Lung (tissue), 12 donors: ENCODE data around the gene CETN3. TPM values are rescaled to one million over a fixed set of nuclear protein-coding genes. Genes with fewer than 3 reads are reported as not detected.

Experiments used
- ATAC-seq: fragments of 200-7000 bp; cut with Tn5 transposase; one replicate; pipeline ENCODE4 v1.9.1; 2020; ENCODE audit warnings: moderate number of reproducible peaks; ENCODE audit not compliant: insufficient read depth, low FRiP score
- DNase-seq, 3 donors: peaks; one replicate each; pipeline ENCODE4 v3.0.0-alpha.2; 2013 to 2017
- H3K27ac ChIP-seq, 2 donors: one replicate each; pipeline ENCODE4 v1.5.1; 2013; ENCODE audit warnings: mild to moderate bottlenecking in 2 of 2, moderate library complexity in 2 of 2, control low read depth in 1 of 2, inconsistent platforms in 1 of 2, low read depth in 1 of 2, low read length in 1 of 2
- H3K27me3 ChIP-seq, 3 donors: one replicate each; pipeline ENCODE4 v1.5.1; 2013; ENCODE audit warnings: low read length in 2 of 3; ENCODE audit not compliant: control insufficient read depth in 3 of 3, insufficient read depth in 3 of 3
- H3K36me3 ChIP-seq, 4 donors: one replicate each; pipeline ENCODE4 v1.5.1; 2013; ENCODE audit warnings: low read length in 4 of 4, mild to moderate bottlenecking in 1 of 4, moderate library complexity in 1 of 4; ENCODE audit not compliant: control insufficient read depth in 4 of 4, insufficient read depth in 4 of 4
- H3K4me1 ChIP-seq, 5 donors: one replicate each; pipeline ENCODE4 v1.5.1; 2013; ENCODE audit warnings: low read length in 5 of 5, mild to moderate bottlenecking in 2 of 5, moderate library complexity in 1 of 5; ENCODE audit not compliant: control insufficient read depth in 5 of 5, insufficient read depth in 5 of 5
- H3K4me3 ChIP-seq: one replicate; pipeline ENCODE4 v1.5.1; 2013; ENCODE audit warnings: mild to moderate bottlenecking, control low read depth, moderate library complexity
- H3K9ac ChIP-seq, 2 donors: one replicate each; pipeline ENCODE4 v1.5.1; 2013; ENCODE audit warnings: low read length in 2 of 2, control low read depth in 1 of 2; ENCODE audit not compliant: insufficient read depth in 1 of 2
- H3K9me3 ChIP-seq, 4 donors: one replicate each; pipeline ENCODE4 v1.5.1; 2013; ENCODE audit warnings: low read length in 3 of 4, mild to moderate bottlenecking in 1 of 4, moderate library complexity in 1 of 4; ENCODE audit not compliant: control insufficient read depth in 4 of 4, insufficient read depth in 3 of 4
- WGBS, 2 donors: extraction: QIAGEN DNeasy Blood & Tissue Kit; methylation state at CpG; one replicate each; pipeline ENCODE4 v1.1.7; 2013; 5-methylcytosine and 5-hydroxymethylcytosine counted together
- polyA plus RNA-seq, 2 donors: library from polyadenylated mRNA; stranded (reverse); fragments of 200-250 nt; gene quantifications; one replicate each; pipeline ENCODE4 v1.2.1, GENCODE V29; 2013
- total RNA-seq, 2 donors: library from RNA; depleted of rRNA in 1 of 2; stranded (reverse); fragments of >200 nt in 1 of 2; gene quantifications; one replicate each; pipeline ENCODE4 v1.2.1, GENCODE V29; 2014 to 2021
- TF ChIP-seq, protein P1 (sequence below): IDR thresholded peaks from 2 replicates; pipeline ENCODE4 v1.5.1; 2012; ENCODE audit warnings: mild to moderate bottlenecking; ENCODE audit errors: control extremely low read depth, extremely low read depth
- donor health status: control.
- donor health status: control.
- donor health status: Bipolar disorder and iron deficiency.
- donor health status: healthy.
- donor health status: DM: yes; HTN: yes; CAD: no.

Gene CETN3
- total and polyA plus RNA-seq, 4 donors = 15.7 to 43.8 (median 22.0) TPM

- Histone ChIP-seq H3K4me3 (no peak overlapping the region), H3K4me1 (no peaks in the 10 kb centered on the region), H3K27ac (no peak overlapping the region), H3K36me3 (no peaks in the 10 kb centered on the region), H3K9me3 (no peaks in the 10 kb centered on the region), H3K9ac (no peak overlapping the region), H3K27me3 (no peaks in the 10 kb centered on the region)
- DNase-seq (peak in 1 of 3 donors; percentile 21), ATAC-seq (peak; percentile 27)
- TF ChIP-seq, protein P1, sequence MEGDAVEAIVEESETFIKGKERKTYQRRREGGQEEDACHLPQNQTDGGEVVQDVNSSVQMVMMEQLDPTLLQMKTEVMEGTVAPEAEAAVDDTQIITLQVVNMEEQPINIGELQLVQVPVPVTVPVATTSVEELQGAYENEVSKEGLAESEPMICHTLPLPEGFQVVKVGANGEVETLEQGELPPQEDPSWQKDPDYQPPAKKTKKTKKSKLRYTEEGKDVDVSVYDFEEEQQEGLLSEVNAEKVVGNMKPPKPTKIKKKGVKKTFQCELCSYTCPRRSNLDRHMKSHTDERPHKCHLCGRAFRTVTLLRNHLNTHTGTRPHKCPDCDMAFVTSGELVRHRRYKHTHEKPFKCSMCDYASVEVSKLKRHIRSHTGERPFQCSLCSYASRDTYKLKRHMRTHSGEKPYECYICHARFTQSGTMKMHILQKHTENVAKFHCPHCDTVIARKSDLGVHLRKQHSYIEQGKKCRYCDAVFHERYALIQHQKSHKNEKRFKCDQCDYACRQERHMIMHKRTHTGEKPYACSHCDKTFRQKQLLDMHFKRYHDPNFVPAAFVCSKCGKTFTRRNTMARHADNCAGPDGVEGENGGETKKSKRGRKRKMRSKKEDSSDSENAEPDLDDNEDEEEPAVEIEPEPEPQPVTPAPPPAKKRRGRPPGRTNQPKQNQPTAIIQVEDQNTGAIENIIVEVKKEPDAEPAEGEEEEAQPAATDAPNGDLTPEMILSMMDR = no peak
- 42% methylated on average over 4 of the region's 4 CpGs for WGBS, 2 donors
Measured at GRCh38 chr5:90421136-90421535, 11.6 kb upstream of the CETN3 start.

- H3K27ac ChIP-seq = no peak overlapping the region
- WGBS, 2 donors = 89% methylated on average over 1 of the region's 1 CpG
- no peaks in the 10 kb centered on the region for H3K27me3 ChIP-seq
- ATAC-seq = no peak
- no peak overlapping the region for H3K9ac ChIP-seq
- TF ChIP-seq, protein P1 = no peak
- no peak for DNase-seq
- H3K9me3 ChIP-seq = no peaks in the 10 kb centered on the region
- H3K4me1 ChIP-seq = no peaks in the 10 kb centered on the region
- no peak overlapping the region for H3K4me3 ChIP-seq
- no peaks in the 10 kb centered on the region for H3K36me3 ChIP-seq
Measured at GRCh38 chr5:90418214-90418613, 8.7 kb upstream of the CETN3 start.

DNA sequence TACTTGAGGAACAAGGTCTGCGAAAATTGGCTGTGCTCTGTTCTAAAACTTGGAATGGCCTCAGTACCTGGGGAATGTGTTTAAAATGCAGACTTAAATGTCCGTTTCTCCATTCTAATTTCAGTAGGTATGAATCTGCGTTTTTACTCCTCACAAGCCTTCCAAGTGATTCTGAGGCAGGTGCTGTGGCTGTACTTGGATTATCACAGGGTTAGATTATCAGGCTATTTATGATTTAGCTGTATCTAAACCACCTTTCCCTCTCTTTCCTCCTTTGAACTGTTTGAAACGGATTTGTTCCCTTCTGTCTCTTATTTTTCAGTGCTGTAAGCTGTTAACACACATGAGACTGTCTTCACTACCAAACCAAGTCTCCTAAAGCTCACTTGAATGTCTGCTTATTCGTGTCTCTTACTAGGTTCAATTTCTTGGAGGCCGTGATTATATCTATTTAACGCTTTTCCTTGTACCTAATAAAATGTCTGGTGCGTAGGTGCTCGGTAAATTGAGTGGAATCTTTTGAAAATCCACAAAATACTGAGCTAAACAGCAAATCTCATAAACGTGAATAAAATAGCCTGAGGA lies 714 bp upstream of the CETN3 start:
- Histone ChIP-seq H3K36me3 (peaks cover 0 to 10% (median 0%) of the 10 kb centered on the region in 4 donors), H3K4me1 (peaks cover 0 to 18% (median 0%) of the 10 kb centered on the region in 5 donors), H3K27ac (peak overlapping the region; percentile 88 to 97), H3K27me3 (no peaks in the 10 kb centered on the region), H3K4me3 (peak overlapping the region; percentile 68), H3K9me3 (no peaks in the 10 kb centered on the region), H3K9ac (peak overlapping the region; percentile 98 to 99)
- DNase-seq (no peak), ATAC-seq (no peak)
- TF ChIP-seq, protein P1 = no peak
- 1 to 3% methylated on average over 10 of the region's 10 CpGs for WGBS, 2 donors
